Stimulated activated CD8-positive, alpha-beta memory T cell treated with anti-CD3 and anti-CD28 coated beads, Interleukin-7, amount 100 ng/mL, for 4 hours (primary cell): ENCODE measurements around the gene LUZP2.
"Not testable (repeated sequence)": the region's sequence is repeated elsewhere in the genome, so short reads cannot be mapped to it uniquely, and the experiment has no call there.

ENCODE experiments used
- DNase-seq, 2 donors: peaks; one replicate each; pipeline ENCODE4 v3.0.0-alpha.2; 2020; ENCODE audit warnings: low read depth in 2 of 2

LUZP2 gene

DNA sequence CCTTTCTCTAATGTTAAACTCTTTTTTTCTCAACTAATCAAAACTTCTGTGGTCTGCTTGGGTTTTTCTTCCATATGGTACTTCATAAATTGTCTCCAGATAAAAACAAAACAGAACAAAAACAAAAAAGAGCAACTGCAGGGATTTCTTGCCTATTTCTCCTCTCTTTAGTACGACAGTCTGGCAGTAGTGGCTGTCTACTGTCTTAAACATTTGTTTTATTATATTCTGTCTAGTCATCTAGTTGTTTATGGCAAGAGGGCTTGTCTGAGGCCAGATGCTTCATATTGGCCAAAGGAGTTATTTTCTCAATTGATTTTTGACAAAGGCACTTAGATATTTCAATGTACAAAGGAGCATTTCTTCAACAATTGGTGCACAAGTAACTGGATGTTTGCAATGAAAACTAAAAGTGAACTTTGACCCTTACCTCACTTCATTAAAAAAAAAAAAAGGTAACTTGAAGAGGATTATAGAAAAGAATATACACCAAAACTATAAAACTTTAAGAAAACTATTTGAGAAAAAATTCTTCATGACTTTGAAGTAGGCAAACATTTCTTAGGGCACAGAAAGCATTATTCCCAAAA, 404.2 kb downstream of the LUZP2 start:
- no peak for DNase-seq

- no peak for DNase-seq
Observed at GRCh38 chr11:24903555-24903954, 406.7 kb downstream of the LUZP2 start.

GRCh38 chr11:24925091-24925490, 428.2 kb downstream of the LUZP2 start:
- no peak for DNase-seq

- no peak for DNase-seq
Observed at GRCh38 chr11:24932110-24933000, 435.5 kb downstream of the LUZP2 start.

DNA sequence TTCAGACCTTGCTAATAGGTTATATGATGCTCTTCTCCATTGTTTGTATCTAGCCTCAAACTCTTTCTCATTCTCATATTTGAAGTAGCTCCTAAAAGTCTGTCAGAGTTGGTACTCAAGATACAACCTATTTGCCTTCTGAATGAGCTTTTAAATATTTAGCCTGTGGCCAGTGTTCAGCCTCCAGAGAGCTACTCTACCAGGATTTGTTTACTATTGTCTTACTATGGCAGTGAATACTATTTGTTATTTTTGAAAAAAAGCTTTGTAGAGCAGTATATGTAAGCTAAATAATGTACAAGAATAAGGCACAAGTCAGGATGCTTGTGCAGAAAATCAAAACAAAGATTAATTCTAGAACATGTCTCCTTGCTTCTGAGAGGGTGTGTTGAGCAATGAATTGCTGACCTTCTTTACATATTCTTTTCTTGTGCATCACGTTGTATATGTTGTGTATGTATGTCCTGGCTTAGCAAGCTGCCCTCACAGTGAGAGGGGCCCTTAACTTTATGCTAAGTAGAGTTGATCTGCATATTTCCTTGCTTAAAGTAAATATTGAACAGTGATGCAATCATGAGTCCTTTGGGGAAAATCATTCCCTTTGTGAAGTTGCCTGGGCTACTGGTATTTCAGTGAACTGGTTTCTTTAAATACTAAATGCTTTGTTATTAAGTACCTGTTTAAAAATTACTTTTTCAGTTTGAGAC, 438.0 kb downstream of the LUZP2 start:
- no peak for DNase-seq

GRCh38 chr11:24944891-24945290, 448.0 kb downstream of the LUZP2 start:
- no peak for DNase-seq

GRCh38 chr11:24949406-24949805, 452.6 kb downstream of the LUZP2 start:
- DNase-seq = no peak

- no peak for DNase-seq
Observed at GRCh38 chr11:24963852-24964251, 467.0 kb downstream of the LUZP2 start.

DNA sequence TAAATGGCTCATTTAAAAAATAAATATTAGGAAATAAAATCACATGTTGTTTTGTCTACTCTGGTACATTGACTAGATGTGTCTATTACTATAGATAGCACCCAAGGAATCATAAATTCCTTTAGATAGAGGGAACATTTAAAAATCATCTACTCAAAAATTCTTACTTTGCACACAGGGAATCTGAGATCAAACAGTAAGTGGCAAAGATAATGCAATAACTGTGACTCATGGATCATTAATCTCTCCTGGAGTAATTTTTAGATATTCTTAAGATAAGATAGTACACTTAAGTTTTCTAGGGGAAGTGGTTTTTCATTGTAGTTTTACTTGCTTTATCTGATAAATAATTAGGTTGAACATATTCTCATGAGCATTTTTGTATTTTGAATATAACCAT, 468.9 kb downstream of the LUZP2 start:
- no peak for DNase-seq

GRCh38 chr11:24993903-24994302, 497.1 kb downstream of the LUZP2 start:
- DNase-seq = not testable (repeated sequence)

GRCh38 chr11:24999929-25000328, 503.1 kb downstream of the LUZP2 start:
- not testable (repeated sequence) for DNase-seq

DNA sequence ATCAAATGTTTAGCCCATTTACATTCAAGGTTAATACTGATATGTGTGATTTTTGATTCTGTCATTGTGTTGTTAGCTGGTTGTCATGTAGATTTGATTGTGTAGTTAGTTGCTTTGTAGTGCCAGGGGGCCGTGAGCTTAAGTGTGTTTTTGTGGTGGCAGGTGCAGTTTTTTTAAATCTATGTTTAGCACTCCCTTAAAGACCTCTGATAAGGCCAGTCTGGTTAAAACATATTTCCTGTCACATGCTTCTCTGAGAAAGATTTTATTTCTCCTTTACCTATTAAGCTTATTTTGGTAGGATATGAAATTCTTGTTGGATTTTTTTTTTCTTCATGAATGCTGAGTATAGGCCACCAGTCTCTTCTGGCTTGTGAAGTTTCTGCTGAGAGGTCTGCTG, 540.6 kb downstream of the LUZP2 start:
- DNase-seq = no peak

- DNase-seq = no peak
Observed at GRCh38 chr11:25038131-25038530, 541.3 kb downstream of the LUZP2 start.

DNA sequence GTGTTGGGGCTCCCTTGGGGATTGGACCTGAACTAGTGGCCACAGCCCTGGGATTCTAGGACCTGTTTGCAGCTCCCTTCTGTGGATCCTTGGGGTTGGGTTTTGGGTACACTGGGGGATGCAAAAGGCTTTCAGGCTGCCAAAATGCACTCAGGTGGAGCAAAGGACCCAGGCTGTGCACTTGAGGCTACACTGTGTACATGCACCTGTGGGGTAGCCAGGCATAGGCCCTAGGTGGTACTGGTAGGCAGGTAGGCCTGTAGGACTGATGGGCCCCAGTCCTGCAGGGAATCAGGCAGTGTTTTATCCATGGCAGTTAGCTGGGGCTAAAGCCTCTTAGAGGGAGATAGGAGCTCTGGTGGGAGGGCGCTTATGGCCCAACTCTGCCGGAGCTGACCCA, 542.3 kb downstream of the LUZP2 start:
- no peak for DNase-seq

DNA sequence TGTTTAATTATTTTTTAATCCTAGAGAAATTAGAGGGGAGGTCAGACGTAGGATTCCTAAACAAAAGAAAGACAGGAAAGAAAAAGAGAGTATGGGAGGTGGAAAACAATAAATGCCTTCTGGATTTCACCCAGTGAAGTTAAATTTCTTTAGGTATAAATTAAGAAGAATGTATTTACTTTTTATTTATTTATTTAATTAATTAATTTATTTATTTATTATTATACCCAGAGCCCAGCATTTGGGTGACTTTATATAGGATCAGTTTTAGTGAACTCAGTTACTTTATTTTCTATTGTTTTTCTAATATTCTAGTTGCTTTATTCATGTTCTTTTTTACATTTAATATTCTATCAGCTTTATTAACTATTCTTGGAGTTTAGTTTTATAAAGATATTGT, 551.8 kb downstream of the LUZP2 start:
- no peak for DNase-seq

DNA sequence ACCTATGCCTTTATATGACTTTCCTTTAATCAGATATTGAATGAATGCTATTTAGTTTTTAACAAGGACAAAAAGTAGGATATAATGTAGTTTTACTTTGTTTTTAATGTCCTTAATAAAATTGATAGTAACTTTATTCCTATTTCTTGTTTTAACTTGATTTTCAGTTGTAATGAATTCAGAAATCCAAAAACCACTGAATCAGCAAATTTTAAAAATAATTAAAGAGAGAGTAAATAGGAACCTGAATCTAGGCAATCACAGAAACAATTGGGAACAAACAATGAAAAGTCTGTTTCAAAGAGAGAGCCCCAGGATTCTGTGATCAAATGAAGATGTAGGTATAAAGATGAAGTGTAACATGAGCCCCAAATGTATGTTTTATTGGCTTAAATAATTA, 556.0 kb downstream of the LUZP2 start:
- no peak for DNase-seq

GRCh38 chr11:25057861-25058260, 561.0 kb downstream of the LUZP2 start:
- DNase-seq = no peak

GRCh38 chr11:25065746-25066145, 568.9 kb downstream of the LUZP2 start:
- DNase-seq = no peak

- DNase-seq = no peak
Observed at GRCh38 chr11:25066706-25067105, 569.9 kb downstream of the LUZP2 start.

DNA sequence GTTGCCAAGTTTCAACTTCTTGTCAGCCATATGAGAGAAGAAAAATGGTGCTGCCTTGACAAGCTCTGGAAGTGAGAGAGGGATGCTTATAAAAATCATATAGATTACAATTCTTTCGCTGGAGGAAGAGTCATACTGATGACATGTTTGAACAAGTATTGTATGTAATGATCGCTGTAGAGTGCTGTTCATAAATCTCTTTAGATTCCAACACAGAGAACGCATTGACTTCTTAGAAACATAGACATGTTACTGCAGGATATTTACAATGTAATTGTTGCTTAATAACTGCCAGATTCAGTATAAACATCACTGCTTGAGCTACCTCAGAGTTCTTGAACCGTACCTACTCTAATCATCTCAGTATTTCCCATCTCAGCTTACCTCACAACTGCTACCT, 571.6 kb downstream of the LUZP2 start:
- DNase-seq = no peak

DNA sequence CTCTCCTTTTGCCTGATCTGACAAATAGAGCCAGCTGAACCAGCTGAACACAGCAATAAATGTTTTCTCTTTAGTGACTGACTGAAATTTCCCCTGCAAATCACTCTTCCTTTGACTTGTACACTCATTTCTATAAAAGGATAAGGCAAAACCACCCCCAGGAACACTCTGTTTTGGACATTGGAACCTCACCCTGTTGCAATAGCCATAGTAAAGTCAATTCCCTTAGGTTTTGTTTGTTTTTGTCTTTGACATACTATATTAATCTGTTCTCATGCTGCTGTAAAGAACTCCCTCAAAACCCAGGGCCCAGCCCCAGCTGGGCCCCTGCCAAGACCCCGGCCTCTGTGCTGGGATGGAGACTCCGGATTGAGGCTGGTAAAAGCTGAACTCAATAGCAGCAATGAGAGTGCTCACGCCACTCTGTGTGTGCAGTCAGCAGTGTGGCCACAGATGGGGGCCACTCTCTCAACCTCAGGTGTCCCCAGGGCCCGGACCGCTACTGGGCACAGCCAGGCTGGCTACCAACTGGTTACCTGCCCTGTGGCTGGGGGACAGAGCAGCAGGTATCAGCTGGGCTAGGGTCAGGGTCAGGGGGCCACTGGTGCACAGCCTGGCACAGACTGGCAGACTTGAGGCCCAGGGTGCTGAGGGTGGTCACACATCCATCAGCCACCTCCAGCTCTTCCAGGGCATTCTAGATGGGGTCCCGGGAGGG, 597.4 kb downstream of the LUZP2 start:
- no peak for DNase-seq

DNA sequence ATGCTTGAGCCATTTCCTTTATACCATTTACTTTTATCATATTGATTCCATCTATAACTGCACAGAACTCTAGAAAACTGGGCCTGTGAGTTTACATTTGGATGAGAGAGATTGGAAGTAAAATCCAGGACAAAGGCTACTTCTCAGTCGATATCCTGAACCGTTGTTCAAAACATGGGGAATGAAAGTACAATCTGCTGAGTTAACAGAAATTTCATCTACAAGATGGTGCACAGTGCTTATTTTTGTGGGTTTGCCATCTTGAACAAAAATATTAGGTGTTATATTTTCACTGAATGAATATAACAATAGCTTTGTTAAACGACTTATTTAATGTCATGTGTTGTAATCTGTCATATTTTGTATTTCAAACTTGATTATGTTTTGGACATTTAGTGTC, 622.6 kb downstream of the LUZP2 start:
- DNase-seq = no peak
